T-helper 2 cell treated with Interferon-gamma antibody and Interleukin-4, amounts not matched to agents 100 ng/mL and 5 ng/mL, for 36 hours (primary cell): ENCODE data around the gene TMEM221. TPM values are rescaled to one million over a fixed set of nuclear protein-coding genes. Genes with fewer than 3 reads are reported as not detected.

ENCODE experiments used
- intact Hi-C: fragments of 100-400 bp; cut with micrococcal nuclease; formaldehyde crosslinking; loops from one replicate; pipeline ENCODE4 v1.15.1; 2023
- total RNA-seq: library from RNA; stranded (reverse); gene quantifications from 2 replicates; pipeline ENCODE4 v1.2.3, GENCODE V29; 2022

Gene TMEM221
- total RNA-seq, 1 donor from 2014 or later: not detected

DNA sequence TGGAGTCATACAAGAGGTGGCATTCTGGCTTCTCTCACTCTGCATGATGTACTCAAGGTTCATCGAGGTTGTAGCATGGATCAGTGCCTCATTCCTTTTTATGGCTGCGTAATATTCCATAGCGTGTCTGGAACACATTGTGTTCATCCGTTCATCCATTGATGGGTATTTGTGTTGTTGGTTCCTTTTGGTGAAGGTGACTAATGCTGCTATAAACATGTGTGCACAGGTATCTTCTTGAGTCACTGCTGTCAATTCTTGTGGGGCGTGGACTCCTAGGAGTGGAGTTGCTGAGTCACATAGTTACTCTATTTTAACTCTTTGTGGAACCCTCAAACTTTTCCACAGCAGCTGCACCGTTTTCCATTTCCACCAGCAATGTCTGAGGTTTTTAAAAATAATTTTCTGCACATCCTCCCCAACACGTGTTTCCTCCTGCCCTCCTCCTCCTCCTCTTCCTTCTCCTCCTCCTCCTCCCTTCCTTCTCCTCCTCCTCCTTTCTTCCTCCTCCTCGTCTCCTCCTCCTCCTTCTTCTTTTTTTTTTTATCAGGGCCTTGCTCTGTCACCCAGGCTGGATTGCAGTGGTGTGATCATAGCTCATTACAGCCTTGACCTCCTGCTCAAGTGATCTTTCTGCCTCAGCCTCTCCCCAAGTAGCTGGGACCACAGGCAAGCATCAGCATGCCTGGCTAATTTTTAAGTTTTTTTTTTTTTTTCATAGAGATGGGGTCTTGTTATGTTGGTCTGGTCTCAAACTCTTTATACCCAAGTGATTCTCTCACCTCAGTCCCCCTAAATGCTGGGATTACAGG, 2.0 kb upstream of the TMEM221 start:
- intact Hi-C loops: loop anchor here (10.0 kb wide), 1 partner anchor 124 kb away; no protein-coding TSS in a partner anchor

DNA sequence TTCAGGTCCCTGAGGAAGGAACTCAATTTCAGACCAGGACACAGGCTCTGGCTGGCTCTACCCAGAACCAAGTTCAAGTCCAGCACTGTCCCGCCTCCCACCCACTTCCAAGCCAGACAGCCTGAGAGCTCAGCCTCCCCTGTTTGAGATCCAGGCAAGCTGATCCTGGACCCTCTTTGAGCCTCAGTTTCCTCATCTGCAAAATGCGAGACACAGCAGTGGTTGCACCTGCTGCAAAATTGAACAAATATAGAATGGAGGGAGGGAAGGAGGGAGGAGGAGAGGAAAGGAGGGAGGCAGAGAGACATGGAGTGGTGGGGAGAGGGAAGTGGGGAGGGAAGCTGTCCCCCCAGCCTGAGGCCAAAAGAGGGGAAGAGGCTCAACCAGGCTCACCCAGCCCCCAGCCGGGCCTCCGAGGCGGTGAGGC, 751 bp downstream of the TMEM221 start:
- intact Hi-C loops: no loop called here

DNA sequence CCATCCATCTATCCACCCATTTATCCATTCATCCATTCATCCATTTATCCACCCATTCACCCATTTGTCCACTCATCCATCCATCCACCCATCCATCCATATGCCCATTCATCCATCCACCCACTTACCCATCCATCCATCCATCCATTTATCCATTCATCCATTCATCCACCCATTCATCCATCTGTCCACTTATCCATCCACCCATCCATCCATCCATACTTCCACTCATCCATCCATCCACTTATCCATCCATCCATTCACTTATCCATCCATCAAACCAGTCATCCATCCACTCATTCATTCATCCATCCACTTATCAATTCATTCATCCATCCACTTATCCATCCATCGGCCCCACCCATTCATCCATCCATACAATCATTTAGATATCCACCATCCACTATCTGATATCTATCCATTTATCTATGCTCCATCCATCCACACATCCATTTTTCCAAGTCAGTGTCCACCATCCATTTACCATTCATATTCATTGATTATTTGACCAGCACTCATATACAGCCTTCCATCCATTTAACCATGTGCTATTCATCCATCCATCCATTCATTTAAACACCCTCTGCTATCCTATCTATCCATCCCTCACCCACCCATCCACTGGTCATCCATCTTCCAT, 2.8 kb downstream of the TMEM221 start:
- intact Hi-C loops: no loop called here

DNA sequence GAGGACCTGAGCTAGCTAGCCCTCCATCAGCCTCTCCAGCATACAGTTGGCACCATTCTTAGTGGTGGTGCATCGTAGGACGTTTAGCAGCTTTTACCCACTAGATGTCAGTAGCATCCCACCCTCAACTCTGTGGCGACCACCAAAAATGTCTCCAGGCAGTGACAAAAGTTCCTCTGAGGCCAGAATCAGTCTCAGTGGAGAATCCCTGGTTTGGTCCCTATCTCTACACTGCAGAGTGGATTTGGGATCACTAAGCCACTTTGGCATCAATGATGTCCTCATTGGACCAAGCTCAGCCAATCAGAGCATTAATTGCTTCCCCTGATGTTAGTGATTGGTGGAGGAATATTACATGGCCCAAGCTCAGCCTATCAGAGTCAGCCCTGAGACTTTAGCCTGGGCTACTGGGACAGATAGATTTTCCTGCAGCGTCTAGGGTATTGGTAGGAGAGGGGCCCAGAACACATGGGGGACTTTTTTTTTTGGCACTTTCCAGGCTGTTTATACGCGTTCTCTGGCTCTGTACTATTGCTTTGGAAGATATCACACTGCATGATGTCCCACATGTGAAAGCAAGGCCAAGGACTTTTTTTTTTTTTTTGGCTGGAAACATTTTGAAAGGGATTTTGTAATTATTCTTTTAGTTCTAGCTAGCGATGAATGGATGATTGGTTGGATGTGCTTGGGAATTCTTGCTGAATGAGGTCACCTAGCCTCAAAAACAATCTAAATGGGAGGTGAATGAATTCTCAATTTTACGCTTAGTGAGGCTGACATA, 7.0 kb downstream of the TMEM221 start:
- intact Hi-C loops: no loop called here

DNA sequence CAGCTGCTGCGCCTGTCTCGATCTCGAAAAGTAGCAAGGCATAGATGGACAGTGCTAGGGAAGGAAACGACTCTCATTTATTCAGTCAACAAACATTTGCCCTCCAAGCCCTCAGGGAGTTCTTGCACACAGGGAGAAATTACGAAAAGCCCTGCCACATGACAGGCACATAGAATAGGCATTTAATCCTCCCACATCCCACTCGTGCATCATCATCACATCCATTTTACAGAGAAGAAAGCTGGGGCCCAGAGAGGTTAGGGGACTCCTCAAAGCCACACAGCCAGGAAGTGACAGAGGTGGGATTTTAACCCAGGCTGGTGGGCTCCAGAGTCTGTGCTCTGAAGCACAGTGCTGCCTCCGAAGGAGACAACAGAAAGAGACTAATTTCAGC, 11.6 kb downstream of the TMEM221 start:
- intact Hi-C loops: no loop called here

DNA sequence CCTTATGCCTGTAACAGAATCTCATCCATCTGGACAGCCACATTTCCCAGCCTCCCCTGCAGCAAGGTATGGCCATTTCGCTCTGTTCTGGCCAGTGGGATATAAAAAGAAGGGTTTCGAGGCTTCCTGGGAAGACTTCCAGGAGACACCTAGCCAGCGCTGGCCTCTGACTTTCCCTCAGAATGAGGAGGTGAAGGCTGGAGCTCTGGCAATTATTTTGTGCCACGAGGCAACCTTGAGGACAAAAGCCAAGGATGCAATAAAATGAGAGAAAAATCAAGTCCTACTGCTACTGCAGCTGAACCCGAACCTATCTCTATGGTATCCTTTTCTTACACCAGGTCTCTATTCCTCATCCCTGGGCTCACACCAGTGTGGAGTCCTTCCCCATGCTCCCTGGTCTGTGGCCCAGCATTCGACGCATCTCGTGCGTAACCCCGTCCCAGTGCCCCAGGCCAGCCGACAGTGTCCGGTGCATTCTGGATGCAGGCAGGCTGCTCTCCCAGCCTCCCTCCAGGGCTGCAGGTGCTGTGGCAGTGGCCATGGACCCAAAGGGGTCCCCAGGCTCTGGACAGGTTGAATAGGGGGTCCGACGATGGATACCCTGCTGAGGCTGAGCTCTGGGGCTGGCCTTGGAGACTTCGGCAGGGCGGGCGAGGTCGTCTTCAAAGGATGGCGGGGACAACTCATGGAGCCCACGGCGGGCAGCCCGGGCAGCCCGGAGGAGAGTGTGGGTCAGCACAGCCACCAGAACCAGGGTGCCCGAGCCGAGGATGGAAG, 12.2 kb downstream of the TMEM221 start:
- intact Hi-C loops: no loop called here

- intact Hi-C loops: no loop called here
These were observed 13.2 kb downstream of the TMEM221 start for GRCh38 chr19:17435218-17435617.

GRCh38 chr19:17431417-17431816, 17.1 kb downstream of the TMEM221 start:
- intact Hi-C loops: no loop called here

DNA sequence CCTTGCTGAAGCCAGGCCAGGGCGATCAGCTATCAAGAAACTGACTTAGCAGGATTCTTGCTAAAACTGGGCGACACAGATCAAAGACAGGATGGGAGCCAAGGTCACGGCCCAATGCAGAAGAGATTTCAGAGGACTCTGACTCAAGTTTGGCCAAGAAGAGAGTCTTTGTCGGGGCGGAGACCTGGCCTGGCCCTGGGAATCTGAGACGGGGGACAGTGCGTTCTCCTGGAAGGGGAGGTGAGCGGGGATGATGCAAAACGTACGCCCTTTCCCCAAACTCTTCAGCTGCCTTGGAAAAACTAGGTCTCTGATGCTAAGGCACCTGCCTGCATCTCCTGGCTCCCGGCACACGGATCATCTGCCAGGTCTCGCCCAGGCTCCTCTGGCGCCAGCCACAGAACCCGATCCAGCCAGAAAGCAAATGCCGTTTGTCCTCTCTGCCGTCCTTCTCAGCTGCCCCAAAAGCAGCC, 18.8 kb downstream of the TMEM221 start:
- intact Hi-C loops: no loop called here

DNA sequence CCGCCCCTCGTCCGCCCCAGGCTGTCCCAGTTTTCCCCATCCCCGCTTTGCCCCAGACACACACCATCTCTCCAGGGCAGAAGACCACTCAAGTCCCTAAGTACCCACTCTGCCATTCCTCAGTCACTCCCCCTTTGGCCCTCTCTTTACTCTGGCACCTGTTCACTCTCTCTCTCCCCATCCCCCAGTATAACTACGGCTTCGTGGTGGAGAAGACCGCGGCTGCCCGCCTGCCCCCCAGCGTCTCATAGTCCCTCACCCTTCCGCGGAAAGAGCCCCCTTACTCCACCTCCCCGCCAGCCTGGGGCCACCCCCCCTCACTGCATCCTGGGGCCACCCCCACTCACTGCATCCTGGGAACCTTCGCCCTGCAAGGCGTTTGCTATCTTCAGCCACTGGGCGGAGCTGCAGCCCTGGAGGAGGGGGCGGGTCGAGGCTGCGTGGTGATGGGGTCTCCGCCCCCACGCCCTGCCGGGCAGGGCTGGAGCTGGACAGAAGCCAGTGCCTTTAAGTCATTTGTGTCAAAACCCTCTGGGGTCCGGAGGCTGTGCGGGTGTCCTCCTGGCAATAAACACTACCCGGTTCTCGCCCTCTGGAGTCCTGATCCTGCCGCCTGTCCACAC, 23.6 kb downstream of the TMEM221 start:
- intact Hi-C loops: no loop called here

- intact Hi-C loops: no loop called here
These were observed 24.8 kb downstream of the TMEM221 start for GRCh38 chr19:17423429-17424208.

- intact Hi-C loops: no loop called here
These were observed 26.5 kb downstream of the TMEM221 start for GRCh38 chr19:17421942-17422341.

DNA sequence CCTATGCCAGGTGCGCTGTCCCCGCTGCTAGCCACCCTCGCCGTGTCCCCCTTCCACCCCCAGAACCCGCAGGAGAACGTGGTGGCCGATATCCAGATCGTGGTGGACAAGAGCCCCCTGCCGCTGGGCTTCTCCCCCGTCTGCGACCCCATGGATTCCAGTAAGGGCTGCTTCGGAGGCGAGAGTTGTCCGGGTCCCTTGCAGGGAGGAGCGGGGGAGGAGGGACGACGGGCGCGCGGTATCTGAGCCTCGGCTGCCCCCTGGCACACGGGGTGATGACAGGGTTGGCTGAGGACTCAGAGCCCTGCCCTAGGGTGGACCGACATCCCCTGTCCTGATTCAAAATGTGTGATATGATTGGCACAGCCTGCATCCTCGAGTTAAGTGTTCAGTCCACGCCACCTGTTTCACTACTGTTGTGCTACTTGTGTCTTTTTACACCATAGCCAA, 28.0 kb downstream of the TMEM221 start:
- intact Hi-C loops: no loop called here

GRCh38 chr19:17419621-17420474, 28.6 kb downstream of the TMEM221 start, which contains the start of gene MVB12A:
Gene MVB12A (plus strand): TSS chr19:17420047. CDS start chr19:17420136, 89 bp downstream.
- intact Hi-C loops: loop anchor here (1.0 kb wide), 3 partner anchors 15 to 111 kb away; partner anchors contain the start of genes BST2 and DDA1

DNA sequence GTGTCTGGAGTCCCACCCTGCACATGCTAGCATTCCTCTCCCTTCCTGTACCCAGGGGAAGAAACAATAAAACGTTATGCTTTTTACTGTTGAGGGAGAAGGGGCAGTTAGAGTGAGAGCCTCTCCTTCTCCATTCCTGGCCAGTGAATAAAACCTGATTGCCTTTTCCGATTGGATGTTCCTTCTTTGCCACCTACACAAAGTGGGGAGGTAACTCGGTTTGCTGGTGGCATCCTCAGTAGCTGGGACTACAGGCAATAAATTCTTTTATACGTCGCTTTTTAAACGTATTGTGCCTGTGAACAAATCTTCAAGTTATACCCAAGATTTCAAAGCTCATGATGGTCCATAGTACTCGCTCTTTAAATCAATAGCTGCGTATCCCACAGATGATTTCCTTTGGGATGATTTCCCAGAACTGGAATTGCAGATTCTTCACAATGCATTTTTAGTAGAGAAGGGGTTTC, 29.3 kb downstream of the TMEM221 start:
- intact Hi-C loops: loop anchor here (1.0 kb wide), 3 partner anchors 14 to 110 kb away; partner anchors contain the start of genes BST2 and DDA1

DNA sequence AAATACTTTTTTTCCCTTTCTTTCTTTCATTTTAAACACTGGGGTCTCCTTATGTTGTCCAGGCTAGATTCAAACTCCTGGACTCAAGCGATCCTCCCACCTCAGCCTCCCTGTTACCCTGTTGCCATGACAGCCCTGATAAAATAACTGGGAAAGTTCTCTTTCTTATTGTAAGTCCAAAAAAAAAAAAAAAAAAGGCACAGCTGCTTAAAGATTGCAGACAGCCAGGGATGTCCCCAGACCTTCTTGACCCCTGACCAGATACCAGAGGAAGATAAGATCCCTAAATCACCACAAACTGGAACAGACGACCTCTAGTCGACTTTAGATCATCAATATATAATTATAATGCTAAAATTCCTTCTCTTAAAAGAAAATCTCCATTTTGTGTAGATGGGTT, 29.8 kb downstream of the TMEM221 start:
- intact Hi-C loops: loop anchor here (1.0 kb wide), 3 partner anchors 13 to 109 kb away; partner anchors contain the start of genes BST2 and DDA1

DNA sequence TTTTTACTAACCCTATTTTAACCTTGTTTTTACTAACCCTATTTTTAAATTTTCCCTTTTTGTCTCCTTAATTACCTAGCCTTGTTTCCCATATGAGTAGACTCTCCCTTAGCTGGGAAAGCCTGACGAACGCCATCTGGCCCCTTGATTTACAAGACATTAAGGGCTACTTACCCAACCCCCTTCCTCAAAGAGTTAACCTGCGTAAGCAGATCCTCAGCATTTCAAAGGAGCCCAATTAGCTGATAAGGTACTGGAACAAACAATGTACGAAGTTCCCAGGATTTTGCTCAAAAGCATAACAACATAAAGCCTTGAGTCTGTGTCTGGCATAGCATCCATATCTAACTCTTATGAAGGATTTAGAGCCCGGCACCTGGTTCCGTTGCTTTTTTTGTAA, 33.3 kb downstream of the TMEM221 start:
- intact Hi-C loops: no loop called here

- intact Hi-C loops: no loop called here
These were observed 34.4 kb downstream of the TMEM221 start for GRCh38 chr19:17414097-17414496.
